Adrenal gland (tissue), 12 donors: ENCODE measurements around the gene CD46. TPM values are rescaled to one million over a fixed set of nuclear protein-coding genes. Genes with fewer than 3 reads are reported as not detected.

Experiments used
- DNase-seq, 7 donors: peaks; one replicate each; pipeline ENCODE4 v3.0.0-alpha.2; 2019 to 2020
- H3K27ac ChIP-seq, 5 donors: fragments of 200-600 bp; sonication (generic) in 4 of 5; 1 replicate in 3 of 5; 2 replicates in 2 of 5; pipeline versions ENCODE4 v1.5.1 to v1.8.0; 2016 to 2020; ENCODE audit warnings: mild to moderate bottlenecking in 1 of 5
- H3K27me3 ChIP-seq: fragments of 200-600 bp; 2 replicates; pipeline ENCODE4 v1.8.0; 2021
- H3K36me3 ChIP-seq, 2 donors: fragments of 200-600 bp; replicated peaks in 1 of 2; 1 replicate in 1 of 2; 2 replicates in 1 of 2; pipeline versions ENCODE4 v1.5.1 to v1.8.0; 2018 to 2022
- H3K4me1 ChIP-seq, 2 donors: fragments of 200-600 bp; replicated peaks in 1 of 2; 1 replicate in 1 of 2; 2 replicates in 1 of 2; pipeline versions ENCODE4 v1.5.1 to v1.8.0; 2018 to 2021
- H3K4me3 ChIP-seq, 4 donors: fragments of 200-600 bp; sonication (generic) in 3 of 4; one replicate each; pipeline ENCODE4 v1.5.1; 2016 to 2018
- H3K9me3 ChIP-seq, 3 donors: fragments of 200-600 bp; sonication (generic) in 1 of 3; replicated peaks in 1 of 3; 1 replicate in 2 of 3; 2 replicates in 1 of 3; pipeline versions ENCODE4 v1.5.1 to v1.8.0; 2016 to 2021
- CTCF ChIP-seq, 6 experiments: fragments of 450-650 bp in 4 of 6; fragments of 200-600 bp in 2 of 6; sonication (generic) in 1 of 6; IDR thresholded peaks; 1 replicate in 5 of 6; 2 replicates in 1 of 6; pipeline versions ENCODE4 v1.5.1 to v1.8.0; 2016 to 2021; ENCODE audit warnings: antibody characterized with exemption in 6 of 6, mild to moderate bottlenecking in 2 of 6, moderate library complexity in 1 of 6
- POLR2A ChIP-seq, 2 donors: fragments of 450-650 bp; IDR thresholded peaks; one replicate each; pipeline ENCODE4 v1.6.1; 2017; ENCODE audit warnings: antibody characterized with exemption in 2 of 2, mild to moderate bottlenecking in 2 of 2, moderate library complexity in 1 of 2
- WGBS, 4 donors: extraction: QIAGEN DNeasy Blood & Tissue Kit in 2 of 4; methylation state at CpG; one replicate each; pipeline versions ENCODE4 v1.1.5 to v1.1.7; 2013 to 2017; 5-methylcytosine and 5-hydroxymethylcytosine counted together
- intact Hi-C, 2 donors: fragments of 100-400 bp; cut with DNase I; formaldehyde crosslinking; loops; one replicate each; pipeline versions ENCODE4 v1.14.1 to v1.15.0; 2022 to 2023
- polyA plus RNA-seq, 3 donors: library from polyadenylated mRNA; stranded (reverse); fragments of 200-250 nt in 2 of 3; fragments of 350-450 nt in 1 of 3; fragmentation: Illumina TruSeq in 1 of 3; extraction: RNeasy Lipid Tissue Mini Kit (QIAGEN cat#74804) in 1 of 3; gene quantifications; one replicate each; pipeline ENCODE4 v1.2.3, GENCODE V29; 2013 to 2014
- total RNA-seq, 9 donors: library from RNA; depleted of rRNA in 4 of 9; stranded (reverse); fragments of >200 nt in 4 of 9; fragments of 120-200 nt in 1 of 9; fragmentation: NEBNext Ultra II Directional in 1 of 9; extraction: Animal tissue kit (Norgen Biotek cat#: 25700) in 1 of 9; gene quantifications; one replicate each; pipeline versions ENCODE4 v1.1.0 to v1.2.4, GENCODE V29; 2013 to 2023
- donor health status: healthy with polysubstance abuse.
- donor health status: Bipolar disorder and iron deficiency.
- donor health status: DM: yes; HTN: yes; CAD: no.
- donor health status: DM: no; HTN: no; CAD: no.
- donor health status: DM: no; HTN: no; CAD: no.
- donor health status: DM: yes; HTN: yes; CAD: no.

The CD46 gene
- total and polyA plus RNA-seq, 12 donors = 94.9 to 618 (median 386) TPM

- DNase-seq = no peak
- H3K4me1 ChIP-seq = peaks cover 29 to 78% of the 10 kb centered on the region in 2 donors
- peaks cover 0 to 100% of the 10 kb centered on the region in 2 donors for H3K36me3 ChIP-seq
- WGBS, 4 donors = 64 to 90% (median 78%) methylated on average over 1 of the region's 1 CpG
- no peak overlapping the region for H3K4me3 ChIP-seq
- TF ChIP-seq POLR2A (IDR thresholded peaks at IDR 0.05) (no peak), CTCF (IDR thresholded peaks at IDR 0.05) (no peak)
- no peaks in the 10 kb centered on the region for H3K9me3 ChIP-seq
- H3K27me3 ChIP-seq = no peaks in the 10 kb centered on the region
- H3K27ac ChIP-seq = peak overlapping the region in 4 of 5 donors; percentile 23 to 89 (median 77)
- intact Hi-C loops = no loop called here
These were observed 55.5 kb downstream of the CD46 start for GRCh38 chr1:207807326-207807689.

- intact Hi-C loops = no loop called here
- 61 to 82% (median 67%) methylated on average over 13 of the region's 13 CpGs for WGBS, 4 donors
- peak in 3 of 7 donors; percentile 33 to 80 (median 49) for DNase-seq
- H3K36me3 ChIP-seq = peaks cover 0 to 100% of the 10 kb centered on the region in 2 donors
- H3K9me3 ChIP-seq = no peaks in the 10 kb centered on the region
- H3K4me3 ChIP-seq = no peak overlapping the region
- H3K27ac ChIP-seq = peak overlapping the region in 2 of 5 donors; percentile 81 to 89
- TF ChIP-seq POLR2A (IDR thresholded peaks at IDR 0.05) = no peak
- no peak for TF ChIP-seq CTCF (IDR thresholded peaks at IDR 0.05)
- H3K4me1 ChIP-seq = peaks cover 34 to 83% of the 10 kb centered on the region in 2 donors
- H3K27me3 ChIP-seq = no peaks in the 10 kb centered on the region
These were observed 56.0 kb downstream of the CD46 start for GRCh38 chr1:207807690-207808321.

GRCh38 chr1:207808322-207808705, 56.5 kb downstream of the CD46 start:
- WGBS, 4 donors = 39 to 63% (median 49%) methylated on average over 7 of the region's 7 CpGs
- Histone ChIP-seq H3K4me1 (peaks cover 39 to 88% of the 10 kb centered on the region in 2 donors), H3K27me3 (no peaks in the 10 kb centered on the region), H3K36me3 (peaks cover 0 to 100% of the 10 kb centered on the region in 2 donors), H3K27ac (peak overlapping the region in 2 of 5 donors; percentile 81 to 89), H3K9me3 (no peaks in the 10 kb centered on the region), H3K4me3 (no peak overlapping the region)
- TF ChIP-seq POLR2A (IDR thresholded peaks at IDR 0.05) = no peak
- peak in 2 of 7 donors; percentile 25 to 42 for DNase-seq
- intact Hi-C loops = no loop called here

- Histone ChIP-seq H3K27ac (peak overlapping the region in 2 of 5 donors; percentile 81 to 89), H3K36me3 (peaks cover 0 to 100% of the 10 kb centered on the region in 2 donors), H3K4me3 (no peak overlapping the region), H3K4me1 (peaks cover 39 to 95% of the 10 kb centered on the region in 2 donors), H3K9me3 (no peaks in the 10 kb centered on the region), H3K27me3 (no peaks in the 10 kb centered on the region)
- intact Hi-C loops = no loop called here
- DNase-seq = peak in 1 of 7 donors; percentile 26
- TF ChIP-seq CTCF (IDR thresholded peaks at IDR 0.05) (no peak), POLR2A (IDR thresholded peaks at IDR 0.05) (no peak)
- WGBS, 4 donors = 53 to 75% (median 70%) methylated on average over 4 to 5 of the region's 5 CpGs
These were observed 57.2 kb downstream of the CD46 start for GRCh38 chr1:207808911-207809555.
